Breast epithelium (tissue), 3 donors: ENCODE data around the gene RBPJ.

Experiments
- CTCF ChIP-seq, 3 donors: fragments of 450-650 bp; IDR thresholded peaks; one replicate each; pipeline ENCODE4 v1.5.1; 2016 to 2017; ENCODE audit warnings: antibody characterized with exemption in 3 of 3, mild to moderate bottlenecking in 3 of 3, moderate library complexity in 3 of 3
- POLR2AphosphoS5 ChIP-seq, 3 donors: sonication (generic); formaldehyde crosslinking; IDR thresholded peaks; one replicate each; pipeline ENCODE4 v1.6.1; 2017; ENCODE audit warnings: antibody characterized with exemption in 3 of 3

- peak in 2 of 3 donors; percentile 58 to 62 for TF ChIP-seq CTCF (IDR thresholded peaks at IDR 0.05)
- no peak for TF ChIP-seq POLR2AphosphoS5 (IDR thresholded peaks at IDR 0.05)
Observed at GRCh38 chr4:26410385-26411293, 89.8 kb downstream of the RBPJ start.
